PC-9 (cell line): ENCODE data around the gene VWA3B.

ENCODE experiments used
- EZH2 ChIP-seq: fragments of 200-600 bp; sonication (generic); IDR thresholded peaks from 2 replicates; pipeline ENCODE4 v1.8.0; 2017; ENCODE audit warnings: antibody characterized with exemption, low read depth
- TF ChIP-seq, protein P1 (sequence below): fragments of 200-600 bp; sonication (generic); conservative IDR thresholded peaks from 2 replicates; pipeline ENCODE4 v1.6.1; 2017; ENCODE audit warnings: mixed run types, antibody characterized with exemption, mild to moderate bottlenecking, moderate library complexity

GRCh38 chr2:98236935-98237334 is 150.0 kb downstream of the VWA3B start:
- TF ChIP-seq, protein P1, sequence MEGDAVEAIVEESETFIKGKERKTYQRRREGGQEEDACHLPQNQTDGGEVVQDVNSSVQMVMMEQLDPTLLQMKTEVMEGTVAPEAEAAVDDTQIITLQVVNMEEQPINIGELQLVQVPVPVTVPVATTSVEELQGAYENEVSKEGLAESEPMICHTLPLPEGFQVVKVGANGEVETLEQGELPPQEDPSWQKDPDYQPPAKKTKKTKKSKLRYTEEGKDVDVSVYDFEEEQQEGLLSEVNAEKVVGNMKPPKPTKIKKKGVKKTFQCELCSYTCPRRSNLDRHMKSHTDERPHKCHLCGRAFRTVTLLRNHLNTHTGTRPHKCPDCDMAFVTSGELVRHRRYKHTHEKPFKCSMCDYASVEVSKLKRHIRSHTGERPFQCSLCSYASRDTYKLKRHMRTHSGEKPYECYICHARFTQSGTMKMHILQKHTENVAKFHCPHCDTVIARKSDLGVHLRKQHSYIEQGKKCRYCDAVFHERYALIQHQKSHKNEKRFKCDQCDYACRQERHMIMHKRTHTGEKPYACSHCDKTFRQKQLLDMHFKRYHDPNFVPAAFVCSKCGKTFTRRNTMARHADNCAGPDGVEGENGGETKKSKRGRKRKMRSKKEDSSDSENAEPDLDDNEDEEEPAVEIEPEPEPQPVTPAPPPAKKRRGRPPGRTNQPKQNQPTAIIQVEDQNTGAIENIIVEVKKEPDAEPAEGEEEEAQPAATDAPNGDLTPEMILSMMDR = no peak
- TF ChIP-seq EZH2 = no peak
